Activated naive CD8-positive, alpha-beta T cell treated with anti-CD3 and anti-CD28 coated beads for 36 hours (primary cell): ENCODE results near the gene GIT1. TPM values are rescaled to one million over a fixed set of nuclear protein-coding genes. Genes with fewer than 3 reads are reported as not detected.
A peak's percentile ranks its signal among the peaks of the same experiment; 100 is the strongest.

Source experiments
- DNase-seq: peaks from one replicate; pipeline ENCODE4 v3.0.0; 2021
- H3K27ac Mint-ChIP-seq: one replicate; pipeline ENCODE4 v1.8.0; 2022; ENCODE audit warnings: mild to moderate bottlenecking, moderate library complexity, mixed read lengths
- H3K27me3 Mint-ChIP-seq: one replicate; pipeline ENCODE4 v1.8.0; 2022; ENCODE audit warnings: mild to moderate bottlenecking, mixed read lengths
- H3K36me3 Mint-ChIP-seq: one replicate; pipeline ENCODE4 v1.8.0; 2021; ENCODE audit warnings: mild to moderate bottlenecking, mixed read lengths
- H3K4me1 Mint-ChIP-seq: one replicate; pipeline ENCODE4 v1.8.0; 2021; ENCODE audit warnings: mixed read lengths
- H3K4me3 Mint-ChIP-seq: one replicate; pipeline ENCODE4 v1.8.0; 2022; ENCODE audit warnings: mild to moderate bottlenecking, moderate library complexity, mixed read lengths
- H3K9me3 Mint-ChIP-seq: one replicate; pipeline ENCODE4 v1.8.0; 2022; ENCODE audit warnings: mixed read lengths
- total RNA-seq, 2 experiments: library from RNA; stranded (reverse); gene quantifications; one replicate each; pipeline ENCODE4 v1.2.3, GENCODE V29; 2021

Gene GIT1
- total RNA-seq, 2 experiments from 2014 or later, result 63.5 to 63.7 TPM

DNA sequence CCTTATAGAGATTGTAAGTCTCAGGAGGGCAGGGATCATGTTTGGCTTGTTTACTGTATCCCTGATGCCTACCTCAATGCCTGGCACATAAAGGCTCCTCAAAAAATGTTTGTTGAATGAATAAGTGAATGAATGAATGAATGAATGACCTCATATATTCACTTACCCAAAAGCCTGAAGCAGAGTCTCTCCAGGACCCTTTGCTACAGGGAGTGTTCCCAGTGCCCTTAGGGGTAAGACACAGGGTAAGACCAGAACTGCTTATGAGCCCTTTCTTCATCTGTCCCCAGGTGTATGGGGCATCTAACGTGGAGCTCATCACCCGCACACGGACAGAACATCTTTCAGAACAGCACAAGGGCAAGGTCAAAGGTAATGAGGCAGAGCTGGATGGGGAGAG, 20.9 kb upstream of the GIT1 start:
- DNase-seq, result no peak
- Mint-ChIP-seq H3K27ac (no peak overlapping the region), H3K4me1 (peaks cover 14% of the 10 kb centered on the region), H3K9me3 (no peaks in the 10 kb centered on the region), H3K4me3 (no peak overlapping the region), H3K36me3 (peaks cover 2% of the 10 kb centered on the region), H3K27me3 (no peaks in the 10 kb centered on the region)

DNA sequence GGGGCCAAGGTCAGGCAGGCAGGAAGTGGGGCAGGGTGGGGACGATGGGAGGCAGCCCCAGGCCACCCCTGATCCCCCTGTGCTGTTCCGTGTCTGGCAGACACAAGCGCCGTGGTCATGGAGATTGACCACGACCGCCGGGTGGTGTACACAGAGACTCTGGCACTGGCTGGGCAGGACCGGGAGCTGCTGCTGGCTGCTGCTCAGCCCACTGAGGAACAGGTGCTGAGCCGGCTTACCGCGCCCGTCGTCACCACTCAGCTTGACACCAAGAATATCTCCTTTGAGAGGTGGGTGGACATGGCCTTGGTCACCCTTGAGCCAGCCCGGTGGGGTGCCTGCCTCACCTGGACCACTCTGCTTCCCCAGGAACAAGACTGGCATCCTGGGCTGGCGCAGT, 19.5 kb upstream of the GIT1 start:
- DNase-seq, result no peak
- Mint-ChIP-seq H3K27ac (no peak overlapping the region), H3K4me1 (peaks cover 5% of the 10 kb centered on the region), H3K36me3 (peaks cover 2% of the 10 kb centered on the region), H3K9me3 (no peaks in the 10 kb centered on the region), H3K4me3 (no peak overlapping the region), H3K27me3 (no peaks in the 10 kb centered on the region)

DNA sequence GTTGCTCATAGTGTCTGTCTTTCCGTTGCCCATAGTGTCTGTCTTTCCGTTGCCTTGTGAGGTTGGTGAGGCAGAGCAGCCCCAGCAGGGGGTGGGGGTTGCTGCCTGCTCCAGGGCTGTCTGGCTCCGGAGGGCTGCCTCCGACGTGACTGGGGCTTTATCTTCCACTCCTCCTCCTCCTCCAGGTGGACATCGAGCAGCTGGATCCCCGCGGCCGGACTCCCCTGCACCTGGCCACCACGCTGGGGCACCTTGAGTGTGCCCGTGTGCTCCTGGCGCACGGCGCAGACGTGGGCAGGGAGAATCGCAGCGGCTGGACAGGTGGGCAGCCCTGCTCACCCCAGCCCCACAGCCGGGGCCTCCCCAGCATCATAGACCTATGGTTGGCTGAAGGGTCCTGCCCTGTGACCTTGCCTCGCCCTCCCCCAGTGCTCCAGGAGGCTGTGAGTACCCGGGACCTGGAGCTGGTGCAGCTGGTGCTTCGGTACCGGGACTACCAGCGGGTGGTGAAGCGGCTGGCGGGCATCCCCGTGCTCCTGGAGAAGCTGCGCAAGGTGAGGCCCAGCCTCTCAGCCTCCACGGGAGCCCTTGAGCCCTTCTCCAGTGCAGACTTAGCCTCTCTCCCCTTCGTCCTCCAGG, 18.2 kb upstream of the GIT1 start:
- Mint-ChIP-seq H3K27me3 (no peaks in the 10 kb centered on the region), H3K27ac (peak overlapping the region; percentile 34), H3K36me3 (no peaks in the 10 kb centered on the region), H3K4me1 (peaks cover 2% of the 10 kb centered on the region), H3K4me3 (no peak overlapping the region), H3K9me3 (no peaks in the 10 kb centered on the region)
- DNase-seq, result no peak

DNA sequence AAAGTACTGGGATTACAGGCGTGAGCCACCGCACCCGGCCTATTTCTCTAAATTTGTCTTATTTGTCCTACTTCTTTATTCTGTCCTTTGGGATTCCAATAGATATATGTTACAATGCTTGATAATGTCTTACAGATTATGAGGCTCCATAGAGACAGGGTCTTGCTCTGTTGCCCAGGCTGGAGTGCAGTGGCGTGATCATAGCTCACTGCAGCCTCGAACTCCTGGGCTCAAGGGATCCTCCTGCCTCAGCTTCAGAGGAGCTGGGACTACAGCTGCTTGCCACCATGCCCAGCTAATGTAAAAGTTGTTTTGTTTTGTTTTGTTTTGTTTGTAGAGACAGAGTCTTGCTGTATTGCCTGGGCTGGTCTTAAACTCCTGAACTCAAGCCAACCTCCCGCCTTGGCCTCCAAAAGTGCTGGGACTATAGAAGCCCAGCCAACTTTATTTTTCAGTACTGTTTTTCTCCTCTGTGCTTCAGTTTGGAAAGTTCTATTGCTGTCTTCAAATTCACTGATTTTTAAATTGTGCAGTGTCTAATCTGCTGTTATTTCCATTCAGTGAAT, 13.7 kb upstream of the GIT1 start:
- H3K4me1 Mint-ChIP-seq, result peaks cover 7% of the 10 kb centered on the region

DNA sequence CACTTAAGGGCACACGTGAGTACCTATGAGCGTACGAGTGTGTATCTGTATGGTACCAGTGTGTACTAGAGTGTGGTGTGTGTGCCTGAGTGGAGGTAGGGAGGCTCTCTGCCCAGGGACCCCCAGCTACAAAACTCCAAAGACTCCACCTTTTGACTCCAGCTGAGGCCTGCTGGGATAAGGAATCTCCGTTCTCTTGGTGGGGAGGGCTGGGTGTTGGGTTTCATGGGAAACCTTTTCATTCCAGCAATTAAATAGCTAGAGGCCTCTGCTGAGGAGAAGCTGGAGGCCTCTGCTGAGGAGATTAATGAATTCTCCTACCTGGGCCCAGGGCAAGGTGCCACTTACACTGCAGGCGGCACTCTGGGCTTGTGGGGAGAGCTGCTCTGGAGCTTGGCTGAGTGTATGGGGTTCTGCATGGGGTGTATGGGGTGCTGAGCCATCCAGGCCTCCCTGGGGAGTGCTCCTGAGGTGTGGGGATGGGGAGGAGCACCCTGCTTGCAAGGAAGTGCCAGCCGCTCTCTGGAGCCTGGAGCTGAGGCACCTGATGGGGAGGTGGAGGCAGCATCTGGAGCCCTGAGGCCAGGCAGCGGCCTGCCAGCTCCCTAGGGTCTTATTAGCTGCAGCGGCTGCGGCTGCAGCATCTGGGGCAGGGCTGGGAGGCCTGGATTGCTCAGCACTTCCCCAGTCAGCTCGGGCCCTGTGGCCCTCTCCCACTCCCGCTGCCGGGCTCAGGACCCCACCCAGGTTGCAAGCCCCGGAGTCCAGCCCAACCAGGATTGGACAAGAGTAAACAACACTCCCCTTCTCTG, 8.1 kb upstream of the GIT1 start:
- DNase-seq, result no peak
- H3K4me1 Mint-ChIP-seq, result peaks cover 13% of the 10 kb centered on the region
- no peaks in the 10 kb centered on the region for H3K9me3 Mint-ChIP-seq
- no peak overlapping the region for H3K4me3 Mint-ChIP-seq
- no peaks in the 10 kb centered on the region for H3K27me3 Mint-ChIP-seq
- H3K36me3 Mint-ChIP-seq, result no peaks in the 10 kb centered on the region
- no peak overlapping the region for H3K27ac Mint-ChIP-seq

More for the DNA sequence above, 13.7 kb upstream of the GIT1 start:
- DNase-seq, result no peak
- H3K27ac Mint-ChIP-seq, result no peak overlapping the region
- no peaks in the 10 kb centered on the region for H3K9me3 Mint-ChIP-seq
- no peaks in the 10 kb centered on the region for H3K36me3 Mint-ChIP-seq
- H3K27me3 Mint-ChIP-seq, result no peaks in the 10 kb centered on the region
- H3K4me3 Mint-ChIP-seq, result no peak overlapping the region

DNA sequence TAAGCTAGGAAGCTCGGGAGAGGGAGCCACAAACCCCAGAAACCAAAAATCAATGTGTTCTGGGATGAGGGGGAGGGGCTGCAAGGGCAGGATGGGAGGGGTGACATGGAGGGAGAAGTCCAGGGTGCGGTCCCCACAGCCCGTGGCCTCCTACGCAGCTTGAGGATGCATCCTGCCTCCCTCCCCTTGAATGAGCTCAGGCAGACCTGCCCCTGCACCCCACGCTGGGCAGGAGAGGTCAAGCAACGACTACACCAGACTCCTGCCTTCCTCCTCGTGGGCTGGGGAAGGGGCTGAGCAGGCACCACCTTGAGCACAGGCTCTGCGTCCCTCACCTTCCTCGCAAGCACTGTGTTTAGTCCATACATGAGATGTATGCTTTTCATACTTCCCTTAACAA, 7.4 kb upstream of the GIT1 start:
- peaks cover 19% of the 10 kb centered on the region for H3K4me1 Mint-ChIP-seq

DNA sequence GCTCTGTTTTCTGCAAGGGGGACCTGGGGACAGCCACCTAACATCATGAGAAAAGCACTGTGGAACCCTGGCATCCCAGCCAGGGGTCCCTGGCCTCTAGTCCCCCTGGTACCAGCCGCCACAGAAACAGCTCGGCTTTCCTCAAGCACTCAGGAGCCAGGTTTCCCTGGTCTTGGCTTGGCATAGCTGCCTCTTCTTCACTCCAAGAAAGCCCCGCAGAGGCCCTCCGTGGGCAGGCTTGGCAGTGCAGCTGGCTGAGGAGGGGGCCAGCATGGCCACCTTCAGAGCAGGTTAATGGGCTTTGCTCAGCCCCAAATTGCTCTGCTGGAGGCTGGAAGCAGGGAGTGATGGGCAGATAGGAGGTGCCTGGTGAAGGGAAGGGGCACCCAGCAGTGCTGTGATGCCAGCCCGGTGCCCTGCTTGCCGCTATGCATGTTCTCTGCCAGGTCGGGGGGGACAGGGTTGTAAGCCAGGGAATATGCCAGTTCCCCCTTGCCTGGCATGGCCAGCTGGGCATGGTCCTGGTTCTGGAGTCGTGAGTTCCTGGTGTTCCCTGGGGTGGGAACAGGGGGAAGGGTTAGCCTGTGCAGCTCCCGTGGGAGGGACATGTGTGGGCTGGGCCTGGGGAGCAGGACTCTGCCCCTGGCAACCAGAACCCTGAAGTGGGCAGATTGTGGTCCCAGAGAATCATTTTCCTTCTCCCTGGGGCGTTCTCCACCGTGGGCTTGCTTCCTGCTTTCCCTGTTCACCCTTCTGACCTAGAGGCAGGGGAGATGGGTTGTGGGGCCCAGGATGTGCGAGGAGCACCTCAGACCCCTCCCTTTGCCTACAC, 6.7 kb upstream of the GIT1 start:
- H3K27me3 Mint-ChIP-seq, result no peaks in the 10 kb centered on the region
- H3K9me3 Mint-ChIP-seq, result no peaks in the 10 kb centered on the region
- no peak for DNase-seq
- H3K4me3 Mint-ChIP-seq, result no peak overlapping the region
- no peaks in the 10 kb centered on the region for H3K36me3 Mint-ChIP-seq
- peaks cover 22% of the 10 kb centered on the region for H3K4me1 Mint-ChIP-seq
- no peak overlapping the region for H3K27ac Mint-ChIP-seq

More for the DNA sequence above, 7.4 kb upstream of the GIT1 start:
- H3K4me3 Mint-ChIP-seq, result no peak overlapping the region
- no peak overlapping the region for H3K27ac Mint-ChIP-seq
- DNase-seq, result no peak
- no peaks in the 10 kb centered on the region for H3K36me3 Mint-ChIP-seq
- H3K27me3 Mint-ChIP-seq, result no peaks in the 10 kb centered on the region
- H3K9me3 Mint-ChIP-seq, result no peaks in the 10 kb centered on the region

DNA sequence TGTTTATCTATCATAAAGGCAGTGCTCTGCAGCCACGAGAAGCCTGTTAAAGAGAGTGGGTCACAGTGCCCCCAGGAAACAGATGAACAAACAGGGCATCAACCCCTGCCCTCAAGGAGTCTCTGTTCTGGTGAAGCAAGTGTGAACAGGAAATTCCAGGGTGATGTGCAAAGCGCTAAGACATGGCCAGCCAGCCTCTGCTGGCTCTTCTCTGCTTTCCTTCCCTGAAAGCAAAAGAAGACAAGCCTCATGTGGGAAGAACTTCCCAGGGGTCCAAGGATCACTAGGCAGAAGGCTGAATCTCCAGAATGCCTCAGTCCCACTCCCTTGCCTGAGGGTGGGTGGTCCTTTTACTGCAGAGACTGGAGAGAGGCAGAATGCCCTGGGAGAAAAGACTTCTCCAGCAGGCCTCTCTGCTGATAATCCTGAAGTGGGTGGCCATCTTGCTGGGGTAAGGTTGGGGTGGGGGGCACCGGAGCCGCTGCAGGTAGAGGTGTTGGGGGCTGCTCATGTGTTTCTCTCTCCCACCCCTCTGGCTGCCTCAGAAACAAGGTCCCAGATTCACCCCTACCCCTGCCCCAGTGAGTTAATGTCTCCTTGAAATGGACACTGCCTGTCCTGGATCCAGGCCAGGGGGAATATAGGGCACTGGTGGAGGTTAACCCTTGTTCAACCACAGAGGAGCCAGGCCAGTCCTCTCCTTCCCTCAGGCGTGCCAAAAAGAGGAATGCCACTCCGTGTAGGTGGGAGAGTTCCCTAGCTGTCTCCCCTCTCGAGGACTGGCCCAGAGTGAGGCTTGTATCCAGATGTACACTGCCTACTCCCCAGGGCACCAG, 5.9 kb upstream of the GIT1 start:
- no peak for DNase-seq
- no peaks in the 10 kb centered on the region for H3K9me3 Mint-ChIP-seq
- no peaks in the 10 kb centered on the region for H3K27me3 Mint-ChIP-seq
- no peak overlapping the region for H3K4me3 Mint-ChIP-seq
- H3K27ac Mint-ChIP-seq, result no peak overlapping the region
- peaks cover 26% of the 10 kb centered on the region for H3K4me1 Mint-ChIP-seq
- H3K36me3 Mint-ChIP-seq, result no peaks in the 10 kb centered on the region

DNA sequence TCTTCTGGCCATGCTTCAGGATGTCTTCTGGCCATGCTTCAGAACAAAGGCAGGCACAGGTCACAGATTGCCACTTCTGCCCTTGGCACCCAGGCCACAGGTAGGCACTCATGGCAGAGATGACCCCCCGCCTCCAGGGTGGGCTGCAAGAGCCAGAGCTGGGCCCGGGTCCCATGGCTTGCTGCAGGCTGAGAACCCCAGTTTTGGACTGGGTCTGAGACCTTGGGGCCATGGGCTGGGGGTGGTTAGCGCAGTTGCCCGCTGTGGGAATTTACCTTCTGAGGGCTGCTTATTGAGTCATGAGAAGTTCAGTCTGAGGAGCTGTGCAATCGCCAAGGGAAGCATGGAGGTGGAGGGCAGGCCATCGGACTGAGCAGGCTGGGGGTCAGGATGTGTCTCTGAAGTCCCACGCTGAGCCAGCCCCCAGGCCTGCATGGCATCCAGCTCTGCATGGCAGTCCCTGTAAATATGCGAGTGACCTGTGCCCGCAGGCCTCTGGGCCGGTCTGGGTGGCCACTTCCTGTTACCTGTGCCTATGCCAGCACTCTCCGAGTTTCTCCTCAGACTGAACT, 5.2 kb upstream of the GIT1 start:
- H3K27ac Mint-ChIP-seq, result no peak overlapping the region
- H3K27me3 Mint-ChIP-seq, result no peaks in the 10 kb centered on the region
- H3K4me1 Mint-ChIP-seq, result peaks cover 31% of the 10 kb centered on the region
- H3K9me3 Mint-ChIP-seq, result no peaks in the 10 kb centered on the region
- no peaks in the 10 kb centered on the region for H3K36me3 Mint-ChIP-seq
- H3K4me3 Mint-ChIP-seq, result peak overlapping the region; percentile 82
- DNase-seq, result no peak

DNA sequence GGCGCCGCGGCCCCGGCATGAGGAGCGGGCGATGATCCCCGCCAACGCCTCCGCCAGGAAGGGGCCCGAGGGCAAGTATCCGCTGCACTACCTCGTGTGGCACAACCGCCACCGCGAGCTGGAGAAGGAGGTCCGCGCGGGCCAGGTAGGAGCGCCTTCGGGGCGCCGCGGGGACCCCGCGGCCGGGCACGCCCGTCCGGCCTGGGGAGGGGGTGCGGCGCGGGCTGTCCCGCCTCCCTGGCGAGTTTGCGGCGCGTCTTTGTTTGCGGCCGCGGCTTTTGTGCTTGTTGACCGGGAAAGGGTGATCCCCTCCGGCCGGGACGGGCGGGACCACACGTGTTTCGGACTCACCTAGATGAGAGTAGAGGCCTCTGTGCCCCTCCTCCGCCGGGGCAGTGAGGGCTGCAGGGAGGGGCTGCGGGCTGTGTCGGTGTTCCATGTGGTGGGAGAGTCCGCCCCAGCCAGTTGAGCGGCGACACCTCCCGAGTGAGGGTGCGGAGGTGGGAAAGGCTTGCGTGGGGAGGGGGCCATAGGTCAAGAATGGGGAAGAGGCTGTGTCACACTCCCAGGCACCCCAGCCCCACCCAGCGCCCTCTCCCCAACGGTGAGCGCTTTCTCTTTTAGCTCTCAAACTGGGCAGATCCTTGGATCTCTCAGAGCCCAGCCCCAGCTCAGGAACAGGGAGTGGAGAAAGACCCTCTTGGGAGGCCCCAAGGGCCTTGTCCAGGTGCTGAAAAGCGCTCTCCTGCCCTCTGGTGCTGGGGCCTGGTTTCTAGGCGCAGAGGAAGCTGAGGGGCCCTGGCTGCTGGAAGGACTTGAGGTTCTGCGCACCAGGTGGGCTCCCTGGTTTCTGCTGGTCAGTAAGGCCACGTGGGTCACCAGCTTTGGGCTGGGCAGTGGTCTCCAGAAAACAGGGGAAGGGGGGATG, 4.4 kb upstream of the GIT1 start:
- H3K4me3 Mint-ChIP-seq, result peak overlapping the region; percentile 82
- H3K27me3 Mint-ChIP-seq, result no peaks in the 10 kb centered on the region
- DNase-seq, result peak; percentile 43
- H3K27ac Mint-ChIP-seq, result peak overlapping the region; percentile 45
- H3K4me1 Mint-ChIP-seq, result peaks cover 31% of the 10 kb centered on the region
- H3K36me3 Mint-ChIP-seq, result no peaks in the 10 kb centered on the region
- H3K9me3 Mint-ChIP-seq, result no peaks in the 10 kb centered on the region

DNA sequence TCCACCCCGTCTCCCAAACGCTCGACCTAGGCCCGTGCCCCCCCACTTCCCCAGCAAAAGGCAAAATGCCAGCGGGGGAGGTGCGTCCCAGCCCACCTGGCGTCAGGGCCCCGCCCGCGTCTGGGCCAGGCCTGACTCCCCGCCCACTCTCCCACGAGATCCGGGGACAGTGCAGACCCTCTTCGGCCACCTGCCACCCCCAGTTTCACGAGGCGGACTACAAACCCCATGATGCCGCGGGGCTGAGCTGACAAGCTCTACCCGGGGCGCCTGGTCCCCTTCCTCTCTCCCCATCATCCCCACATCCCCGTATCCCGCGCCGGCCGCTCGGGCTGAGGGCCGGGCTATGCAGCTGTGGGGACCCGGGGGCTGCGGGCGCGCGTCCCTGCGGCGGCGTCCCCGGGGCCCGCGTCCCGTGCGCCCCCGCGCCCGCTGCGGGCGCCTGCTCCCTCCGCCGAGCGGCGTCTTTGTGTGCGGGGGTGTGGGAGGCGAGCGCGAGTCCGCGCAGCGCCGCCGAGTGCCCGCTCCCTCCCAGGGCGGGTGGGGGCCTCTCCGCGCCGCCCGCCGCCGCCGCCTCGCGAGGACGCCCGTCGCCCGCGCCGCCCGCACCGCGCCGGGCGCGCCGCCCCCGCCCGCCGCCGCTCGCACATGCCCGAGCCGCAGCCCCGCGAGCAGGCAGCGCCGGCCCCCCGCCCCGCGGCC, 3.6 kb upstream of the GIT1 start, which contains the start of gene ANKRD13B:
TSS of gene ANKRD13B (plus strand) at position 283 of the 702 bp plus-strand sequence. CDS start 490 bp downstream, outside the sequence.
- Mint-ChIP-seq H3K36me3 (peaks cover 3% of the 10 kb centered on the region), H3K27me3 (no peaks in the 10 kb centered on the region), H3K4me1 (peaks cover 34% of the 10 kb centered on the region), H3K27ac (no peak within 1 kb of the TSS), H3K9me3 (no peaks in the 10 kb centered on the region), H3K4me3 (peak within 1 kb of the TSS; percentile 88)
- DNase-seq, result peak; percentile 60

DNA sequence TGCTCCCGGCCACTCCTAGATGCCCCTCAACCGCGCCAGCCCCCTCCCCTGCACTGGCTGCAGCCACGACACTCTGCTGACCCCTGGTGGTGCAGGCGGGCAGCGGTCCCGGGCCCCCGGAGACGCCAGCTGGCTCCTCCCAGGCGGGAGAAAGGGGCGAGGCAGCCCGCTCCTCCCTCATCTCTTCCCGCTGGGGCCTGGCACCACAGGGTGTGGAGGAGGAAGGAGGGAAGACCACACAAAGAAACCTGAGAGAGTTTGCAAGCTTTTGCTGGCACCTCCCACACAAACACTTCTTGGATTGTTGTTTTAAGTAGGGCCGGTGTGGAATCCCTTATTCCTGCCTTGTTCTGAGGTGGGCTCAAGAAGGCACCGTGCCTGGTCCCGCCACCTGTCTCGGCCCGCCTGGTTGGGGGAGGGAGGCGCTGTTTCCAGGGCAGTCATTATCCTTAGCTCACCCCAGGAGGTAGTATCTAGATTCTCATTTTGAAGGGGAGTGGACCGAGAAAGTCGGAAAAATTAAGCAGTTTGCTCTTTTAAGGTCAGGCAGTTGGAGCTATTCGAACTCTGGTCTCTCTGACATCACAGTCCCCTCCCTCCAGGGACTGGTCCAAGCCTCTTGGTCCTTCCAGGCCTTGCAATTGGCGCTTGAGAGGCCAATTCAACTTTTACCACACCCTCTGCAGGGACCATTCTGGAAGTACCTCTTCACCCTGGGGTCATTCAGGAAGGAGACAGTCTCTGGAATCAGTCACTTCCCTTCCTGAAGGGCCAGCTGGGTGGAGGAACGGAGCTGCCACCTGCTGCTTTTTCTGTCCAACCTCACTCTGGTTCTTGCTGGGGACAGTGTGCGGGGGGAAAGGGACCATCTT, 2.5 kb upstream of the GIT1 start:
- H3K36me3 Mint-ChIP-seq, result peaks cover 4% of the 10 kb centered on the region
- H3K4me1 Mint-ChIP-seq, result peaks cover 44% of the 10 kb centered on the region

More for the DNA sequence above, 2.5 kb upstream of the GIT1 start:
- Mint-ChIP-seq H3K27me3 (no peaks in the 10 kb centered on the region), H3K9me3 (no peaks in the 10 kb centered on the region), H3K4me3 (peak overlapping the region; percentile 88), H3K27ac (peak overlapping the region; percentile 87)
- DNase-seq, result peak; percentile 87
